HepG2 (cell line): ENCODE data around the gene ANKUB1. TPM values are rescaled to one million over a fixed set of nuclear protein-coding genes. Genes with fewer than 3 reads are reported as not detected.
A peak's percentile ranks its signal among the peaks of the same experiment; 100 is the strongest.

ENCODE experiments used
- FLYWCH1 ChIP-seq: sonication (generic); formaldehyde crosslinking; IDR thresholded peaks from 2 replicates; pipeline ENCODE4 v1.8.1; 2023; ENCODE audit warnings: mild to moderate bottlenecking, missing genetic modification reagents
- HNF1B ChIP-seq: sonication (generic); formaldehyde crosslinking; IDR thresholded peaks from 2 replicates; pipeline ENCODE4 v1.5.1; 2020; ENCODE audit warnings: mild to moderate bottlenecking, moderate library complexity, missing genetic modification reagents
- KDM6A ChIP-seq: IDR thresholded peaks from 2 replicates; pipeline ENCODE4 v1.6.1; 2016; ENCODE audit warnings: low read depth
- MED8 ChIP-seq: sonication (generic); formaldehyde crosslinking; IDR thresholded peaks from 2 replicates; pipeline ENCODE4 v1.8.1; 2023; ENCODE audit warnings: mild to moderate bottlenecking, missing genetic modification reagents; ENCODE audit not compliant: insufficient replicate concordance
- MXD4 ChIP-seq: IDR thresholded peaks from 2 replicates; pipeline ENCODE4 v1.6.1; 2016; ENCODE audit warnings: mild to moderate bottlenecking, missing biosample characterization, missing genetic modification reagents
- PAX8 ChIP-seq: sonication (generic); formaldehyde crosslinking; IDR thresholded peaks from 2 replicates; pipeline ENCODE4 v1.8.0; 2022; ENCODE audit warnings: mild to moderate bottlenecking, missing genetic modification reagents, borderline replicate concordance
- PITX1 ChIP-seq: sonication (generic); formaldehyde crosslinking; IDR thresholded peaks from 2 replicates; pipeline ENCODE4 v1.5.1; 2020; ENCODE audit warnings: mild to moderate bottlenecking, missing genetic modification reagents
- RAD51 ChIP-seq: fragments of 450-650 bp; IDR thresholded peaks from 2 replicates; pipeline ENCODE4 v1.6.1; 2016; ENCODE audit warnings: borderline replicate concordance
- RCOR2 ChIP-seq: IDR thresholded peaks from 2 replicates; pipeline ENCODE4 v1.6.1; 2016; ENCODE audit warnings: missing biosample characterization, missing genetic modification reagents
- TOPORS ChIP-seq: sonication (generic); formaldehyde crosslinking; IDR thresholded peaks from 2 replicates; pipeline ENCODE4 v1.8.0; 2023; ENCODE audit warnings: mild to moderate bottlenecking, missing genetic modification reagents
- ZFYVE20 ChIP-seq: sonication (generic); formaldehyde crosslinking; IDR thresholded peaks from 2 replicates; pipeline ENCODE4 v1.8.0; 2023; ENCODE audit warnings: low read depth, mild to moderate bottlenecking, moderate library complexity, missing genetic modification reagents, borderline replicate concordance
- ZHX1 ChIP-seq: sonication (generic); formaldehyde crosslinking; IDR thresholded peaks from 2 replicates; pipeline ENCODE4 v1.8.1; 2022; ENCODE audit warnings: low read depth, mild to moderate bottlenecking, missing genetic modification reagents
- ZKSCAN8 ChIP-seq: IDR thresholded peaks from 2 replicates; pipeline ENCODE4 v1.6.1; 2016; ENCODE audit warnings: borderline replicate concordance, missing genetic modification reagents, missing compliant biosample characterization
- ZNF256 ChIP-seq: sonication (generic); formaldehyde crosslinking; conservative IDR thresholded peaks from 2 replicates; pipeline ENCODE4 v1.4.0; 2020; ENCODE audit warnings: missing genetic modification reagents
- ZNF615 ChIP-seq: sonication (generic); formaldehyde crosslinking; IDR thresholded peaks from 2 replicates; pipeline ENCODE4 v1.5.0; 2020; ENCODE audit warnings: mild to moderate bottlenecking, missing genetic modification reagents, borderline replicate concordance
- ZNF713 ChIP-seq: sonication (generic); formaldehyde crosslinking; IDR thresholded peaks from 2 replicates; pipeline ENCODE4 v1.4.0; 2020; ENCODE audit warnings: mild to moderate bottlenecking, missing genetic modification reagents
- polyA plus RNA-seq, 8 experiments: library from polyadenylated mRNA; depleted of rRNA in 3 of 8; stranded (reverse) in 7 of 8; unstranded in 1 of 8; fragments of >200 nt; fragmentation: Illumina TruSeq in 4 of 8; extraction: Trizol in 4 of 8; gene quantifications; 2 replicates each; pipeline versions ENCODE4 v1.2.1 to v1.2.3, GENCODE V29; 2011 to 2016; ENCODE audit warnings: low read depth in 4 of 8, missing spikeins in 1 of 8, mixed read lengths in 1 of 8; ENCODE audit not compliant: insufficient read depth in 1 of 8
- total RNA-seq, 5 experiments: library from RNA; depleted of rRNA; stranded (reverse); fragments of >200 nt; fragmentation: Illumina TruSeq; extraction: Trizol; gene quantifications; 2 replicates each; pipeline ENCODE4 v1.2.3, GENCODE V29; 2016; ENCODE audit warnings: low read depth in 1 of 5
- TF ChIP-seq, protein P1 (sequence below): sonication (generic); formaldehyde crosslinking; IDR thresholded peaks from 2 replicates; pipeline ENCODE4 v1.8.0; 2023; ENCODE audit warnings: mild to moderate bottlenecking, missing genetic modification reagents
- TF ChIP-seq, protein P2 (sequence below): sonication (generic); formaldehyde crosslinking; IDR thresholded peaks from 2 replicates; pipeline ENCODE4 v1.5.0; 2020; ENCODE audit warnings: mild to moderate bottlenecking, missing genetic modification reagents
- TF ChIP-seq, protein P3 (sequence below): sonication (generic); formaldehyde crosslinking; IDR thresholded peaks from 2 replicates; pipeline ENCODE4 v1.8.1; 2023; ENCODE audit warnings: mild to moderate bottlenecking, missing genetic modification reagents

Gene ANKUB1
- total and polyA plus RNA-seq, 2 of the 13 experiments (the other 11 are each of a cell fraction or from before 2014, with no cell fraction given): not detected

DNA sequence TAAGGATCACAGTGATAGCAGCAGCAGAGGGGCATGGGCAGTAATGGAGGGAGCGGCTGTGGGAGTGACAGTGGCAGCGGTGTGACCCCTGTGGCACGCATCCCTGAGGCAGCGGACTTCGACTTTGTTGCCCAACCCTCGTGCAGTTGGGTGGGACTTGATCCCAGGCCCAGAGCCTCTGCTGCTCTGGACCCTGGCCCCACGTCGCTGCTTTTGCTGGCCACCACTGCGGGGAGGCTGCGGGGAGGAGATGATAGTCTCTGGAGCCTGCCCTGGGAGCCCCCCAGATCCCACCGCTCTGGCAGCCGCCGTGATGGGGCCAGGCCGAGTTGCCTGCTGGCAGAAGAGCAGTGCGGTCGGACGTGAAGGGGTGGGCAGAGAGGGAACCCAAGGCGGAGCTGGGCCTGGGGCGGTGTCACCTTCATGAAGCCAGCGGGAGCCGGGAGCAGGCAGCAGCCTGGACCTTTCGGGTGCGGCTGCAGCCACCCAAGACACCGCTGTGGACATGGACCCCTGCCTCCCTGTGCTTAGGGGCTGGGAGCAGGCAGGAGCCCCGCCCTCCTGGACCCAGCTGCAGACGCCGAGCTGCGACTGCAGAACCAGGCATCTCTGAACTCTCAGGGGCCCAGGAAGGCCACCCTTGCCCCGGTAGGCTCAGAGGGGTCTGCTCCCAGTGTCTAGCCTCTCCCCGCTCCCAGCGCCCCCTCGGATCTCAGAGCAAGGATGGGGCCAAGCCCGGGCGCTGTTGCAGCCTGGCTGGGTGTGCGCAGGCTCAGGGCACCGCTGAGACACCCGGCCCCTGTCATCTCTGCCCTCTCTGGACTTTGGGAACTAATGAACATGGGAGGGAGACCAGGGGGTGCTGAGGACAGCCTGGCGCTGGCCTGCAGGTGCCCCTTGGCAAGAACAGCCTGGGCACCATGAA lies 78.4 kb downstream of the ANKUB1 start (continued):
- no peak for TF ChIP-seq ZFYVE20 (CRISPR knock-in tag)
- no peak for TF ChIP-seq ZNF713
- TF ChIP-seq FLYWCH1 (CRISPR knock-in tag): no peak
- TF ChIP-seq HNF1B: no peak
- TF ChIP-seq RCOR2: no peak
- TF ChIP-seq, protein P1, sequence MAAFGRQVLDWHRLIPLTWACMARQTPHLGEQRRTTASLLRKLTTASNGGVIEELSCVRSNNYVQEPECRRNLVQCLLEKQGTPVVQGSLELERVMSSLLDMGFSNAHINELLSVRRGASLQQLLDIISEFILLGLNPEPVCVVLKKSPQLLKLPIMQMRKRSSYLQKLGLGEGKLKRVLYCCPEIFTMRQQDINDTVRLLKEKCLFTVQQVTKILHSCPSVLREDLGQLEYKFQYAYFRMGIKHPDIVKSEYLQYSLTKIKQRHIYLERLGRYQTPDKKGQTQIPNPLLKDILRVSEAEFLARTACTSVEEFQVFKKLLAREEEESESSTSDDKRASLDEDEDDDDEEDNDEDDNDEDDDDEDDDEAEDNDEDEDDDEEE (CRISPR knock-in tag): no peak
- TF ChIP-seq ZNF615 (CRISPR knock-in tag): no peak
- no peak for TF ChIP-seq TOPORS (CRISPR knock-in tag)
- no peak for TF ChIP-seq KDM6A (CRISPR knock-in tag)
- no peak for TF ChIP-seq ZKSCAN8 (CRISPR knock-in tag)
- TF ChIP-seq MED8 (CRISPR knock-in tag): no peak
- TF ChIP-seq ZNF256: no peak
- TF ChIP-seq, protein P2, sequence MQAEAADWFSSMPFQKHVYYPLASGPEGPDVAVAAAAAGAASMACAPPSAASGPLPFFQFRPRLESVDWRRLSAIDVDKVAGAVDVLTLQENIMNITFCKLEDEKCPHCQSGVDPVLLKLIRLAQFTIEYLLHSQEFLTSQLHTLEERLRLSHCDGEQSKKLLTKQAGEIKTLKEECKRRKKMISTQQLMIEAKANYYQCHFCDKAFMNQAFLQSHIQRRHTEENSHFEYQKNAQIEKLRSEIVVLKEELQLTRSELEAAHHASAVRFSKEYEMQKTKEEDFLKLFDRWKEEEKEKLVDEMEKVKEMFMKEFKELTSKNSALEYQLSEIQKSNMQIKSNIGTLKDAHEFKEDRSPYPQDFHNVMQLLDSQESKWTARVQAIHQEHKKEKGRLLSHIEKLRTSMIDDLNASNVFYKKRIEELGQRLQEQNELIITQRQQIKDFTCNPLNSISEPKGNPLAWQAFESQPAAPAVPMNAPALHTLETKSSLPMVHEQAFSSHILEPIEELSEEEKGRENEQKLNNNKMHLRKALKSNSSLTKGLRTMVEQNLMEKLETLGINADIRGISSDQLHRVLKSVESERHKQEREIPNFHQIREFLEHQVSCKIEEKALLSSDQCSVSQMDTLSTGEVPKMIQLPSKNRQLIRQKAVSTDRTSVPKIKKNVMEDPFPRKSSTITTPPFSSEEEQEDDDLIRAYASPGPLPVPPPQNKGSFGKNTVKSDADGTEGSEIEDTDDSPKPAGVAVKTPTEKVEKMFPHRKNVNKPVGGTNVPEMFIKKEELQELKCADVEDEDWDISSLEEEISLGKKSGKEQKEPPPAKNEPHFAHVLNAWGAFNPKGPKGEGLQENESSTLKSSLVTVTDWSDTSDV (CRISPR knock-in tag): no peak
- no peak for TF ChIP-seq MXD4 (CRISPR knock-in tag)
- TF ChIP-seq PITX1: no peak
- TF ChIP-seq RAD51: no peak
- no peak for TF ChIP-seq PAX8 (CRISPR knock-in tag)
- TF ChIP-seq, protein P3, sequence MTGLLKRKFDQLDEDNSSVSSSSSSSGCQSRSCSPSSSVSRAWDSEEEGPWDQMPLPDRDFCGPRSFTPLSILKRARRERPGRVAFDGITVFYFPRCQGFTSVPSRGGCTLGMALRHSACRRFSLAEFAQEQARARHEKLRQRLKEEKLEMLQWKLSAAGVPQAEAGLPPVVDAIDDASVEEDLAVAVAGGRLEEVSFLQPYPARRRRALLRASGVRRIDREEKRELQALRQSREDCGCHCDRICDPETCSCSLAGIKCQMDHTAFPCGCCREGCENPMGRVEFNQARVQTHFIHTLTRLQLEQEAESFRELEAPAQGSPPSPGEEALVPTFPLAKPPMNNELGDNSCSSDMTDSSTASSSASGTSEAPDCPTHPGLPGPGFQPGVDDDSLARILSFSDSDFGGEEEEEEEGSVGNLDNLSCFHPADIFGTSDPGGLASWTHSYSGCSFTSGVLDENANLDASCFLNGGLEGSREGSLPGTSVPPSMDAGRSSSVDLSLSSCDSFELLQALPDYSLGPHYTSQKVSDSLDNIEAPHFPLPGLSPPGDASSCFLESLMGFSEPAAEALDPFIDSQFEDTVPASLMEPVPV (CRISPR knock-in tag): peak; percentile 55; the same call in 1 of the 2 replicates
- TF ChIP-seq ZHX1 (CRISPR knock-in tag): no peak
